Ovary (tissue), 3 donors: Measurements from ENCODE around the gene GSK3A.

ENCODE experiments used
- CTCF ChIP-seq, 3 donors: fragments of 450-650 bp in 2 of 3; fragments of 200-600 bp in 1 of 3; IDR thresholded peaks; one replicate each; pipeline versions ENCODE4 v1.5.1 to v1.8.0; 2016 to 2022; ENCODE audit warnings: antibody characterized with exemption in 3 of 3, mild to moderate bottlenecking in 1 of 3
- EP300 ChIP-seq: sonication (generic); formaldehyde crosslinking; IDR thresholded peaks from one replicate; pipeline ENCODE4 v1.6.1; 2017; ENCODE audit warnings: antibody characterized with exemption
- POLR2A ChIP-seq: fragments of 450-650 bp; IDR thresholded peaks from one replicate; pipeline ENCODE4 v1.6.1; 2017; ENCODE audit warnings: antibody characterized with exemption, mild to moderate bottlenecking, moderate library complexity
- donor health status: DM: no; HTN: no; CAD: no.

- TF ChIP-seq CTCF (IDR thresholded peaks at IDR 0.05) (no peak), EP300 (no peak), POLR2A (no peak)
These were observed 53.3 kb downstream of the GSK3A start for GRCh38 chr19:42189133-42189532.
